ENCODE data around the gene ITM2B. TPM values are rescaled to one million over a fixed set of nuclear protein-coding genes. Genes with fewer than 3 reads are reported as not detected.

Gene ITM2B
- total RNA-seq, 4 donors from 2014 or later, result 299 to 343 (median 303) TPM

DNA sequence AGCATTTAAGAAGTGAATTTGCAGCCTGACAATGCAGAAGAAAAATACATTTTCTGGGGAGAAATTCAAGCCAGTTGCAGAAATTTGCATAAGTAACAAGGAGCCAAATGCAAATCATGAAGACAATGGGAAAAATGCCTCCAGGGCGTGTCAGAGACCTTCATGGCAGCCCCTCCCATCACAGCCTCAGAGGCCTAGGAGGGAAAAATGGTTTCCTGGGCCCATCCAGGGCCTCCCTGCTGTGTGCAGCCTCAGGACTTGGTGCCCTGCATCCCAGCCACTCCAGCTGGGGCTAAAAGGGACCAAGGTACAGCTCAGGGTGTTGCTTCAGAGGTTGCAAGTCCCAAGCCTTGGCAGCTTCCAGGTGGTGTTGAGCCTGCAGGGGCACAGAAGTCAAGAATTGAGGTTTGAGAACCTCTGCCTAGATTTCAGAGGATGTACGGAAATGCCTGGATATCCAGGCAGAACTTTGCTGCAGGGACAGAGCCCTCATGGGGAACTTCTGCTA is 16.7 kb upstream of the ITM2B start:
- WGBS, result 82% methylated on average over 2 of the region's 2 CpGs
- H3K36me3 ChIP-seq, result no peaks in the 10 kb centered on the region
- H3K27me3 ChIP-seq, result no peaks in the 10 kb centered on the region
- peaks cover under 1 to 9% (median 4%) of the 10 kb centered on the region in 4 donors for H3K4me1 ChIP-seq
- no peak for DNase-seq (ENCODE audit: extremely low spot score)
- H3K9me3 ChIP-seq, result no peaks in the 10 kb centered on the region
- H3K4me3 ChIP-seq, result no peak overlapping the region
- no peak overlapping the region for H3K27ac ChIP-seq (replicated peaks in 1 of 4)
- TF ChIP-seq POLR2AphosphoS5 (IDR thresholded peaks at IDR 0.05) (no peak), POLR2A (IDR thresholded peaks at IDR 0.05; ENCODE audit: low read depth) (no peak), EP300 (IDR thresholded peaks at IDR 0.05) (no peak)
- TF ChIP-seq, protein P1, sequence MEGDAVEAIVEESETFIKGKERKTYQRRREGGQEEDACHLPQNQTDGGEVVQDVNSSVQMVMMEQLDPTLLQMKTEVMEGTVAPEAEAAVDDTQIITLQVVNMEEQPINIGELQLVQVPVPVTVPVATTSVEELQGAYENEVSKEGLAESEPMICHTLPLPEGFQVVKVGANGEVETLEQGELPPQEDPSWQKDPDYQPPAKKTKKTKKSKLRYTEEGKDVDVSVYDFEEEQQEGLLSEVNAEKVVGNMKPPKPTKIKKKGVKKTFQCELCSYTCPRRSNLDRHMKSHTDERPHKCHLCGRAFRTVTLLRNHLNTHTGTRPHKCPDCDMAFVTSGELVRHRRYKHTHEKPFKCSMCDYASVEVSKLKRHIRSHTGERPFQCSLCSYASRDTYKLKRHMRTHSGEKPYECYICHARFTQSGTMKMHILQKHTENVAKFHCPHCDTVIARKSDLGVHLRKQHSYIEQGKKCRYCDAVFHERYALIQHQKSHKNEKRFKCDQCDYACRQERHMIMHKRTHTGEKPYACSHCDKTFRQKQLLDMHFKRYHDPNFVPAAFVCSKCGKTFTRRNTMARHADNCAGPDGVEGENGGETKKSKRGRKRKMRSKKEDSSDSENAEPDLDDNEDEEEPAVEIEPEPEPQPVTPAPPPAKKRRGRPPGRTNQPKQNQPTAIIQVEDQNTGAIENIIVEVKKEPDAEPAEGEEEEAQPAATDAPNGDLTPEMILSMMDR (IDR thresholded peaks at IDR 0.05), result no peak
- intact Hi-C loops (cut with DNase I), result no loop called here

DNA sequence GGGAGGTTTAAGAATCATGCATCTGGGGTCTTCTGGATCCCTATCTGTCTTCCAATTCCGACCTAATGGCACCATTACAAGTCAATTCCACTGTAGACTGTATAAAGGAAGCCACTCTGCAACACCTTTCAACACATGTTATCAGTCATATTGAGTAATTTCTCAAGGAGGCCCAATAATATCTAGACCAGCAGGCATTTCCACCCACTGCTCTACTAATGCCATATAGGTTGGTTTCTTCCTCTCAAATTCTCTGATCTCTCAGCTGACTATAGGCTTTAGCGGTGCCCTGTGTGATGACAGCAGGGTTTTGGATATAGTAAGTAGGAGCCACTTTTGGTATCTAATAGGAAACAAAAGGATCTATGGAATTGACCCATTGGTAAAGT is 12.4 kb upstream of the ITM2B start:
- Histone ChIP-seq H3K4me3 (no peak overlapping the region), H3K9me3 (no peaks in the 10 kb centered on the region), H3K36me3 (no peaks in the 10 kb centered on the region), H3K27ac (replicated peaks in 1 of 4) (peak overlapping the region in 3 of 4 donors; percentile 30 to 75 (median 70)), H3K4me1 (peaks cover 4 to 21% (median 12%) of the 10 kb centered on the region in 4 donors), H3K27me3 (no peaks in the 10 kb centered on the region)
- 82% methylated on average over 2 of the region's 2 CpGs for WGBS
- TF ChIP-seq POLR2A (IDR thresholded peaks at IDR 0.05; ENCODE audit: low read depth), result no peak
- TF ChIP-seq EP300 (IDR thresholded peaks at IDR 0.05), result no peak
- DNase-seq (ENCODE audit: extremely low spot score), result no peak
- intact Hi-C loops (cut with DNase I), result no loop called here

DNA sequence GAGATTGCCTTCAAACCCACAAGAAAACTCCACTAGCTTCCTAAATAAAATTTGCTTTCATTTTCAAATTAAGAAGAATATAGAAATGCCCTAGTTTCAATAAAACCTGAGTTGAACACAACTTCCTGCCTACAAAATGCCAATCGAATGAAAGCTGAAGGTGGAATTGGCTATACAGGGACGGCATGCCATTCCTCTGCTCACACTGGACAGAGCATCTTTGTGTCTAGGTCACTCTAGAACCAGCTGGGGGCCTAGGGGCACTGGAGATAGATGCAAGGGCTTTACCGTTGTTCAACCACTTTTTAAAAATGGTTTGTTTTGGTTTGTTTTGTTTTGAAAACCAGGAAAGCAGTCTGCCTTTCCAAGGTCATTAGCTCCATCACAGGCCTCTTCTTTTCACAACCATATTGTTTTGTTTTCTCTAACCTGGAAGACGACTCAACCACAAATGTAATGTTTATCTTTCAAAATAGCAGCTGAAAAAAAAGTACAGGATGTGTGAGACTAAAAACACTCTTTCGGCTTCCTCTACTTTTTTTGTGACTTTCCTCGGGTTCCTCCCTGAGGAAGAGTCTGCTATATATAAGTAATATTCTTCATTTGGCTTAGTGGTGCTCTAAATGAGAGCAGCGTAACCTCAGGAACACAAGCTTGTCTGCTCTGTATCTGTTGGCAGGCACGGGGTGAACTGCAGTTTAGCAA is 11.9 kb upstream of the ITM2B start:
- intact Hi-C loops (cut with DNase I), result no loop called here
- H3K4me3 ChIP-seq, result no peak overlapping the region

GRCh38 chr13:48221686-48222187 is 11.3 kb upstream of the ITM2B start:
- no peaks in the 10 kb centered on the region for H3K9me3 ChIP-seq
- no peaks in the 10 kb centered on the region for H3K36me3 ChIP-seq
- H3K27me3 ChIP-seq, result no peaks in the 10 kb centered on the region
- H3K4me1 ChIP-seq, result peaks cover 4 to 21% (median 12%) of the 10 kb centered on the region in 4 donors
- intact Hi-C loops (cut with DNase I), result no loop called here
- TF ChIP-seq POLR2A (IDR thresholded peaks at IDR 0.05; ENCODE audit: low read depth) (no peak), POLR2AphosphoS5 (IDR thresholded peaks at IDR 0.05) (no peak), EP300 (IDR thresholded peaks at IDR 0.05) (no peak)
- TF ChIP-seq, protein P1 (IDR thresholded peaks at IDR 0.05), result no peak
- DNase-seq (ENCODE audit: extremely low spot score), result no peak
- WGBS, result 59% methylated on average over 4 of the region's 4 CpGs
- peak overlapping the region; percentile 31 to 50 (median 38) for H3K4me3 ChIP-seq
- H3K27ac ChIP-seq (replicated peaks in 1 of 4), result peak overlapping the region; percentile 62 to 75 (median 68)

More for the DNA sequence above, 11.9 kb upstream of the ITM2B start:
- Histone ChIP-seq H3K27me3 (no peaks in the 10 kb centered on the region), H3K36me3 (no peaks in the 10 kb centered on the region), H3K9me3 (no peaks in the 10 kb centered on the region), H3K27ac (replicated peaks in 1 of 4) (peak overlapping the region; percentile 30 to 75 (median 66)), H3K4me1 (peaks cover 4 to 21% (median 12%) of the 10 kb centered on the region in 4 donors)
- no peak for DNase-seq (ENCODE audit: extremely low spot score)
- 53% methylated on average over 8 of the region's 8 CpGs for WGBS
- TF ChIP-seq POLR2AphosphoS5 (IDR thresholded peaks at IDR 0.05) (no peak), POLR2A (IDR thresholded peaks at IDR 0.05; ENCODE audit: low read depth) (no peak), EP300 (IDR thresholded peaks at IDR 0.05) (no peak)
- TF ChIP-seq, protein P1 (IDR thresholded peaks at IDR 0.05), result no peak
